ENCODE data around the gene CLIC3.

Gene CLIC3

GRCh38 chr9:136978865-136979544 is 17.4 kb downstream of the CLIC3 start:
- no peak for DNase-seq

- DNase-seq = peak; percentile 7
Observed at GRCh38 chr9:136978073-136978864, 18.1 kb downstream of the CLIC3 start.

- no peak for DNase-seq
Observed at GRCh38 chr9:136977649-136978072, 18.7 kb downstream of the CLIC3 start.

- no peak for DNase-seq
Observed at GRCh38 chr9:136977223-136977622, 19.1 kb downstream of the CLIC3 start, which contains the start of gene PTGDS. TSS of gene PTGDS (plus strand) at chr9:136977504. CDS start at chr9:136977579, 75 bp downstream.

- DNase-seq = no peak
Observed at GRCh38 chr9:136975644-136976043, 20.7 kb downstream of the CLIC3 start.

GRCh38 chr9:136974817-136975535 is 21.4 kb downstream of the CLIC3 start:
- DNase-seq = peak; percentile 12

GRCh38 chr9:136973618-136974617 is 22.4 kb downstream of the CLIC3 start:
- DNase-seq = no peak

- DNase-seq = no peak
Observed at GRCh38 chr9:136972743-136973142, 23.6 kb downstream of the CLIC3 start.

GRCh38 chr9:136972335-136972734 is 24.0 kb downstream of the CLIC3 start:
- DNase-seq = no peak

- DNase-seq = no peak
Observed at GRCh38 chr9:136971746-136972145, 24.6 kb downstream of the CLIC3 start.

GRCh38 chr9:136970361-136970760 is 26.0 kb downstream of the CLIC3 start:
- DNase-seq = no peak

GRCh38 chr9:136969774-136970173 is 26.6 kb downstream of the CLIC3 start:
- no peak for DNase-seq

GRCh38 chr9:136969150-136969549 is 27.2 kb downstream of the CLIC3 start:
- DNase-seq = no peak

GRCh38 chr9:136968333-136969127 is 27.8 kb downstream of the CLIC3 start:
- no peak for DNase-seq

GRCh38 chr9:136965771-136966484 is 30.4 kb downstream of the CLIC3 start:
- no peak for DNase-seq

- DNase-seq = no peak
Observed at GRCh38 chr9:136964833-136965422, 31.4 kb downstream of the CLIC3 start.

- DNase-seq = no peak
Observed at GRCh38 chr9:136964171-136964689, 32.1 kb downstream of the CLIC3 start.

- DNase-seq = no peak
Observed at GRCh38 chr9:136963751-136964150, 32.6 kb downstream of the CLIC3 start.

- DNase-seq = no peak
Observed at GRCh38 chr9:136963341-136963740, 33.0 kb downstream of the CLIC3 start.

- no peak for DNase-seq
Observed at GRCh38 chr9:136962701-136963248, 33.6 kb downstream of the CLIC3 start.

Measured in NCI-H226 (cell line).